T47D (cell line): Measurements from ENCODE around the gene STXBP5L.
"Not testable (repeated sequence)": the region's sequence is repeated elsewhere in the genome, so short reads cannot be mapped to it uniquely, and the experiment has no call there.

Experiments used
- DNase-seq, 2 experiments: peaks; one replicate each; pipeline versions ENCODE4 v3.0.0 to v3.0.0-alpha.2; 2011 to 2012; ENCODE audit warnings: low read depth in 1 of 2, low spot score in 1 of 2
- JUND ChIP-seq: IDR thresholded peaks from 2 replicates; pipeline ENCODE4 v1.6.1; 2012; ENCODE audit warnings: low read depth
- in situ Hi-C: cut with HindIII; loops from 2 replicates; pipeline ENCODE4 v1.10.0; 2016; ENCODE audit warnings: low sequenced_read_pairs, low pct_unique_long_range_greater_than_20kb

STXBP5L gene

GRCh38 chr3:121175083-121175482 lies 267.1 kb downstream of the STXBP5L start:
- TF ChIP-seq JUND = no peak
- DNase-seq = peak; percentile 10 to 18
- in situ Hi-C loops = no loop called here

GRCh38 chr3:121190626-121191025 lies 282.6 kb downstream of the STXBP5L start:
- DNase-seq, in situ Hi-C loops: not testable (repeated sequence)

GRCh38 chr3:121202573-121202972 lies 294.6 kb downstream of the STXBP5L start:
- TF ChIP-seq JUND = no peak
- in situ Hi-C loops = no loop called here
- DNase-seq = no peak

GRCh38 chr3:121223116-121223515 lies 315.1 kb downstream of the STXBP5L start:
- in situ Hi-C loops = no loop called here
- no peak for TF ChIP-seq JUND
- peak in 1 of 2 experiments; percentile 10 for DNase-seq

- no peak for TF ChIP-seq JUND
- in situ Hi-C loops = no loop called here
- DNase-seq = no peak
These were observed 321.0 kb downstream of the STXBP5L start for GRCh38 chr3:121228971-121229370.

GRCh38 chr3:121230194-121230593 lies 322.2 kb downstream of the STXBP5L start:
- DNase-seq, in situ Hi-C loops: not testable (repeated sequence)

- DNase-seq = no peak
- TF ChIP-seq JUND = no peak
- in situ Hi-C loops = no loop called here
These were observed 323.9 kb downstream of the STXBP5L start for GRCh38 chr3:121231872-121232271.

- DNase-seq = no peak
- TF ChIP-seq JUND = no peak
- in situ Hi-C loops = no loop called here
These were observed 324.6 kb downstream of the STXBP5L start for GRCh38 chr3:121232309-121233225.

- no peak for TF ChIP-seq JUND
- DNase-seq = no peak
- in situ Hi-C loops = no loop called here
These were observed 335.2 kb downstream of the STXBP5L start for GRCh38 chr3:121243208-121243607.

GRCh38 chr3:121252676-121253075 lies 344.7 kb downstream of the STXBP5L start:
- DNase-seq = no peak
- TF ChIP-seq JUND = no peak
- in situ Hi-C loops = no loop called here

GRCh38 chr3:121269389-121269788 lies 361.4 kb downstream of the STXBP5L start:
- in situ Hi-C loops = no loop called here
- no peak for DNase-seq
- no peak for TF ChIP-seq JUND

- TF ChIP-seq JUND = no peak
- no peak for DNase-seq
- in situ Hi-C loops = no loop called here
These were observed 366.4 kb downstream of the STXBP5L start for GRCh38 chr3:121274411-121274810.

- in situ Hi-C loops = no loop called here
- no peak for DNase-seq
- no peak for TF ChIP-seq JUND
These were observed 387.4 kb downstream of the STXBP5L start for GRCh38 chr3:121295452-121295851.

GRCh38 chr3:121295979-121296378 lies 388.0 kb downstream of the STXBP5L start:
- no peak for DNase-seq
- in situ Hi-C loops = no loop called here

More at GRCh38 chr3:121295979-121296378, 388.0 kb downstream of the STXBP5L start:
- TF ChIP-seq JUND = no peak
